ENCODE measurements around the gene OVAAL.
"Not testable (repeated sequence)": the region's sequence is repeated elsewhere in the genome, so short reads cannot be mapped to it uniquely, and the experiment has no call there.

- not testable (repeated sequence) for TF ChIP-seq CTCF (IDR thresholded peaks at IDR 0.05; ENCODE audit: insufficient read depth, low read length, poor library complexity, severe bottlenecking); EZH2phosphoT487 (conservative IDR thresholded peaks at IDR 0.05; ENCODE audit: low read length)
These were observed 9.0 kb upstream of the OVAAL start for GRCh38 chr1:180549770-180550169.

All from SU-DHL-6 (cell line).